AG04449 (cell line): ENCODE results near the gene ARHGAP12.

Experiments
- CTCF ChIA-PET: fragments of 350-600 bp; formaldehyde crosslinking; extraction: SDS; loops from one replicate; lab custom pipeline; 2021; ENCODE audit warnings: antibody characterized with exemption; lab: Yijun Ruan, JAX
- POLR2A ChIA-PET: fragments of 400-600, 350-600 bp; formaldehyde crosslinking; extraction: SDS; loops from one replicate; lab custom pipeline; 2020; ENCODE audit warnings: antibody characterized with exemption, inconsistent platforms; lab: Yijun Ruan, JAX
- DNase-seq: peaks from one replicate; pipeline ENCODE4 v3.0.0-alpha.2; 2010; ENCODE audit warnings: low read depth, low spot score
- H3K4me3 ChIP-seq: 2 replicates; pipeline ENCODE4 v1.5.1; 2011; ENCODE audit warnings: low read depth, mild to moderate bottlenecking, control low read depth, low read length
- CTCF ChIP-seq: IDR thresholded peaks from one replicate; pipeline ENCODE4 v1.5.1; 2011; ENCODE audit warnings: mild to moderate bottlenecking, moderate library complexity, low read length, control low read depth, inconsistent platforms; ENCODE audit not compliant: insufficient read depth; ENCODE audit errors: missing control alignments

The ARHGAP12 gene

GRCh38 chr10:31928549-31929260 lies at the start of gene ARHGAP12:
TSS of gene ARHGAP12 (minus strand) at chr10:31928831. CDS start at chr10:31908855, 19,976 bp downstream.
- ChIA-PET CTCF (interaction anchor here (0.8 to 1.5 kb wide), 2 partner anchors 21 to 76 kb away, joined by 3 read pairs; no protein-coding TSS in a partner anchor), POLR2A (interaction anchor here (0.9 to 1.0 kb wide), 2 partner anchors 17 to 20 kb away, joined by 4 to 6 read pairs; no protein-coding TSS in a partner anchor)
- no peak for TF ChIP-seq CTCF
- DNase-seq = no peak
- H3K4me3 ChIP-seq = peak within 1 kb of the TSS; percentile 75

GRCh38 chr10:31978156-31978483 lies 49.5 kb upstream of the ARHGAP12 start:
- no peak overlapping the region for H3K4me3 ChIP-seq
- CTCF ChIA-PET = interaction anchor here (0.9 kb wide), 1 partner anchor 31 kb away, joined by 3 read pairs; no protein-coding TSS in a partner anchor
- POLR2A ChIA-PET = no interaction called here
- no peak for DNase-seq
- no peak for TF ChIP-seq CTCF

- no peak for DNase-seq
- no peak overlapping the region for H3K4me3 ChIP-seq
- POLR2A ChIA-PET = interaction anchor here (0.6 kb wide), 1 partner anchor 228 kb away, joined by 5 read pairs; no protein-coding TSS in a partner anchor
- TF ChIP-seq CTCF = no peak
- CTCF ChIA-PET = interaction anchor here (0.9 to 1.5 kb wide), 2 partner anchors 27 to 31 kb away, joined by 3 to 5 read pairs; no protein-coding TSS in a partner anchor
Measured at GRCh38 chr10:31977440-31978155, 49.0 kb upstream of the ARHGAP12 start.

- CTCF ChIA-PET = interaction anchor here (1.1 to 1.7 kb wide), 3 partner anchors 30 to 137 kb away, joined by 3 to 5 read pairs (median 4); no protein-coding TSS in a partner anchor
- no peak overlapping the region for H3K4me3 ChIP-seq
- no peak for TF ChIP-seq CTCF
- no peak for DNase-seq
- POLR2A ChIA-PET = no interaction called here
Measured at GRCh38 chr10:31975157-31975765, 46.6 kb upstream of the ARHGAP12 start.

GRCh38 chr10:31974434-31975124 lies 45.9 kb upstream of the ARHGAP12 start:
- no peak for TF ChIP-seq CTCF
- POLR2A ChIA-PET = no interaction called here
- CTCF ChIA-PET = interaction anchor here (1.4 to 1.7 kb wide), 2 partner anchors 31 to 136 kb away, joined by 4 to 5 read pairs; no protein-coding TSS in a partner anchor
- H3K4me3 ChIP-seq = no peak overlapping the region
- DNase-seq = no peak
